Kasumi-1 (cell line): ENCODE data around the gene ADAM22.

Source experiments
- DNase-seq, 2 experiments: peaks; one replicate each; lab custom pipeline; 2025; lab: John Stamatoyannopoulos, UW

The ADAM22 gene

GRCh38 chr7:87948371-87948770 is 14.3 kb downstream of the ADAM22 start:
- no peak for DNase-seq

DNA sequence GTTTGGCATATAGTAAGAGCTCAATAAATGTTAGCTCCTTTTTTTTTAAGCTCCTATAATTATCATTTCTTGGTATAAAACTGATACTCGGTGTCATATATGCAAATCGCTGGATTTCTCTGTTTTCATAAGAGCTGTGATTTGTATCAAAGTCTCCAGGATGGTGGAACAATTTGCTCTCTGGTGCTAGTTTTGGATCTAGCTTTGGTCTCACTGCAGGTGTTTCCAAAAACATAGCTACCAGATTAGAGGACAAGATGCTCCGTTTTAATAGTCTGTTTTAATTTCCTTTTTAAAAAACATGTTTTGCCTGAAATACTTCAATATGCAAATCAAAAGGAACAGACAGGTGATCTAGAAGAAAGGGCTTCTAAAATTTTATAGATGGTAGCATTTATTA is 25.3 kb downstream of the ADAM22 start:
- no peak for DNase-seq

DNA sequence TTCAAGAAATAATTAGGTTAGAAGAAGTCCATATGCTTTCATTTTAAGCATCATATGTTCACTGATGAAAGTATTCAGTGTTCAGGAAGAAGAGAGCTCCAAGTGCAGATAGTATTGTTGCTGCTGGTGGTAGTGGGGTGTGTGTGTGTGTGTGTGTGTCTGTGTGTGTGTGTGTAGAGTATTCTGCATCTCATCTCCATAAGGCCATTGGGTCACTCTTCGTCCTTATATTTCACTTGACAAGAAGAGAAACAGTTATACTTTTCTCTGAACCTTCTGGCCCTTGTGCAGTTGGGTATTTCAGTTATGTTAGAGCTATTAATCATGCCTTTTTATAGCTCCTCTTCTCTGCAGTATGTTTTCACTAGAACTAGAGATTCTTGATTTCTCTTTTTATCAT is 26.2 kb downstream of the ADAM22 start:
- DNase-seq, result no peak

DNA sequence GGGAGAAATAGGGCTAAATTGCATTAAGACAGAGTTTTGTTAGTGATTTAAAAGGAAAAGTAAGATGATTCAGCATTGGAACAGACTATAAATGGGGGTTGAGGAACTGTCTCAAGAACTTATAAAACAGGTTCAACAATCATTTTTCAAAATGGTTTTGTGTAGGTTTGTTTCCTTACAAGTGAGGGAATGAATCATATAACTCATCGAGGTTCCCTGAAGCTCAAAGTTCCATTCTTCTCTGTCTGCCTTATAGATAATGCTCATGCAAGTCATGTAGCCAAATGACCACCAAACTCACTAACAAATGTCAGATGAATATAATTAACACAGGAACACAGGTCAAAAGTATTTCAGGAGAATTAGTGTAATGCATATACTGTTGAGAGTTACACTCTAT is 27.7 kb downstream of the ADAM22 start:
- no peak for DNase-seq

- no peak for DNase-seq
Measured at GRCh38 chr7:87966271-87966670, 32.2 kb downstream of the ADAM22 start.

DNA sequence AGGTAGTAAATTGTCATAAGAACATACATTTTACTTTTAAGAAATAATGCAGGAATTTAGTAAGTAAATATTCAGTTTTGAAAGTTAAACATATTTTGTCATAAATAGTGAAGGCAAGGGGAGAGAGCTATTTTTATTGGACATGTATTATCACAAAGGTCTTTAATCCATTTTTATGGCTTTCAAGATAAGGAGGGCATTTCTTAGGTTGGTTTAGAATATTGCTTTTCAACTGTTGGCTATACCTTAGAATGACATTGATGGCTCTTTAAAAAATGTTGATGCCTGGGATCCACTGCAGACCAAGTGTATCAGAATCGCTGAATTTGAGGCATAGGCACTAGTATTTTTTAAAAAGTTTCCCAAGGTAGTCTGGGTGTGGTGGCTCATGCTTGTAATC is 34.0 kb downstream of the ADAM22 start:
- no peak for DNase-seq

DNA sequence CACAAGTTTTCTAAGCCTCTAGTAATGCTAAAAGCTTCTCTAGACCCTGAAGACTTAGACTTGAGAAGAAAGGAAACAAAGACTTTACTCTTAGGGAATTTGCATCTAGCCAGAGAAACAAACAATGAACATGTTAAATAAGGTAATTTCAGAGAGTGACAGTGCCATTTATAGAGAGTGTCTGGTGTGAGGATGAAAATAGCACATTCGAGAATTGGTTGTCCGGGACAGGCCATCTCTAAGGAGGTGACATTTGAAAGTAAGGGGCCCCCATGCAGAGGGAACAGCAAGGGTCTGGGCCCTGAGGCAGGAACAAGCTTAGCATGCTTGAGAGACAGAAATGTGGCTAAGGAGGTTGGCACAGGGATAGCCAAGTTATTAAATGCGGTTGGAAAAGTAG is 48.1 kb downstream of the ADAM22 start:
- DNase-seq, result no peak

DNA sequence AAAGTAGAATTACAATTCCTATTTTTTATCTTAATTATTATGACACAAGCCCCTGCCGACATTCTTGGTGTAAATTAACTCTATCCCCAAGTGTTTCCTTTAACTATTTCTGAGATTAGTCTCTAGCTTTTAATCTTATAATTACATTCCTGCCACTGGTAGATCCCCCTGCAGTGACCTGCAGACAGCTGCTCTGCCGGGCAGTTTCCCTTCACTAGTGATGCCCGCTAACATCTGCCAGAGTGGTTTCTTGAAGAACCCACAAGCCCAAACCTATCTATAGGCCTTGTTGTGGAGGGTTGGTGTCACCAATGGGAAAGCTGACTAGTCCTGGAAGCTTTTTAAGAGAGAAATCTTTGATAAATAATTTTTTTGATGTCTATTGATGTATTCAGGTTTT is 50.0 kb downstream of the ADAM22 start:
- no peak for DNase-seq

DNA sequence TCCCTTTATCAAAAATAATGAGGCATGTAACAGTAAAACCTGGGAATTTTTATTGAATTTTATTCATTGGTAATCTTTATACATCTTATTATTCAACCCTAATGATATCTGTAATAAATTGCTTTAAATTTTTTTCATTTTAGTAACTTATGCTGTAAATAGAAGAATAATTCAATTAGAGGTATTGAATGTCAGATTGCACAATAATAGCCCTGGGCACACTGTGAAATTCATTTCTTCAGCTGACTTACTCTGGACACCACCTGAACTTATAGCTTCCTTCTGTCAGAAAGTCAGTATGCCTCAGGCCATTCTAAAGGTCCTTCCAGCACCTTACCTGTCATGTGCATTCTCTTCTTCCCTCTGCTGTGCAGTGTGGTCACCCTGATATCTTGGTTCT is 59.2 kb downstream of the ADAM22 start:
- DNase-seq, result no peak

DNA sequence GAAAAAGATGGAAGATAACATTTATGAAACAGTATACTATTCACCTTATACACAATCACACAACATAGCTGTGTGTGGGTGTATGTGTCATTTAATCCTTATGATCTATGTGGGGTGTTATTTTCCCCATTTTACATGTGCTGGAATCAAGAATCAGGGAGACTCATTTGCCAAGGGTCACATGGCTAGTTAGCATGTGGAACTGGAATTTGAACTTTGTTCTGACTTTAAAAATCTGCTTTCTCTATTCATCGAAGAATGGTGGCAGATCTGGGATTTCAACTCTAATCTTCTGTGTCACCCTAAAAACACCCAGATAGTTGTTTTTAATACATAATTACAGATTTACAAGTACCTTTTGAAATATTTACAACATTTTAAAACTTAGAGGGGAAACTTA is 65.2 kb downstream of the ADAM22 start:
- DNase-seq, result no peak

- DNase-seq, result no peak
Measured at GRCh38 chr7:88001744-88002530, 67.9 kb downstream of the ADAM22 start.

DNA sequence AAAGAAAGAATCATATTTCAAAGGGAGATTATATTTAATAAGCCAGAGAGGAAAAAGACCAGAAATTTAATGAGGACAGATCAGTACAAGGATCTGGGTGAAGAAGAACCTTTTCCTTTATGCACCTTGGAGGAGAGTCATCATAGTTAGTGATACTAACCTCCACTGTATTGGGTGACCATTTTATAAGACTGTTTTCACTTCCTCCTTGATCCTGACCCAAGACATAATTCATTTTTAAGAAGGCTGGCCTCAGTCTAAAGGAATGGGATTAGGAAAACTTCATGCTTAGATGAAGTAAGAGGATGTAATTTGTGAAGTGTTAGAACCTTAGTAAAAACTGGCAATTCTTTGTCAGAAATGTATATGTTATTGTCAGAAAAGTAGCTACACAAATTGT is 68.6 kb downstream of the ADAM22 start:
- no peak for DNase-seq

- no peak for DNase-seq
Measured at GRCh38 chr7:88003581-88003980, 69.5 kb downstream of the ADAM22 start.

DNA sequence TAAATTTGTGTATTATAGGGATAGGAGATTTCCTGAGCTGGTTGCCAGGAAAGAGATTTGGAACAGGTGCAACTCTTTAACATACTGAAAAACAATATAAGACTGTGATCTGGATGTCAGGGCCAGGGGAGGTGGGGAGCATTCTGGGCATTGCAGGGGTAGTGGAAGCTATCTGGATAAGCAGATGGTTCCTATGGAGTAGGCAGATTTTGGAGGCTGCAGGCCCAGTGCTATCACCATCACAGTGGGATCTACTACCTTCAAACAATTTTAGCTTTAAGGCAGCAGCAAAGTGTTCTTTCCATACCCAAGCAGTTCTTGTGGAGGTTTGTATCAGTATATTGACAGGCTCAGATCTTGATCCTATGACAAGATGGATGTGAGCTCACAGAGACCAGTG is 71.1 kb downstream of the ADAM22 start:
- DNase-seq, result no peak

GRCh38 chr7:88009651-88010050 is 75.6 kb downstream of the ADAM22 start:
- no peak for DNase-seq

DNA sequence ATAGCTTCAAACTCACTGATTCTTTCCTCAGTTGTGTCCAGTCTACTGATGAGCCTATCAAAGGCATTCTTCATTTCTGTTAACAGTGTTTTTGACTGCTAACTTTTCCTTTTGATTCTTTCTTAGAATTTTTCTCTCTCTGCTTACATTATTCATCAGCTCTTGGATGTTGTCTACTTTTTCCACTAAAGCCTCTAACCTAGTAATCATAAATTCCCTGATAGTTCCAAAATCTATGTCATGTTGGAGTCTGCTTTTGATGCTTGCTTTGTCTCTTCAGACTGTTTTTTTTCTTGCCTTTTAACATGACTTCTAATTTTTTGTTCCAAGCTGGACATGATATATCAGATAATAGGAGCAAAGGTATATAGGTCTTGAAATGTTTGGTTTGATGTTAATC is 78.0 kb downstream of the ADAM22 start:
- DNase-seq, result no peak

- DNase-seq, result no peak
Measured at GRCh38 chr7:88013981-88014380, 79.9 kb downstream of the ADAM22 start.

DNA sequence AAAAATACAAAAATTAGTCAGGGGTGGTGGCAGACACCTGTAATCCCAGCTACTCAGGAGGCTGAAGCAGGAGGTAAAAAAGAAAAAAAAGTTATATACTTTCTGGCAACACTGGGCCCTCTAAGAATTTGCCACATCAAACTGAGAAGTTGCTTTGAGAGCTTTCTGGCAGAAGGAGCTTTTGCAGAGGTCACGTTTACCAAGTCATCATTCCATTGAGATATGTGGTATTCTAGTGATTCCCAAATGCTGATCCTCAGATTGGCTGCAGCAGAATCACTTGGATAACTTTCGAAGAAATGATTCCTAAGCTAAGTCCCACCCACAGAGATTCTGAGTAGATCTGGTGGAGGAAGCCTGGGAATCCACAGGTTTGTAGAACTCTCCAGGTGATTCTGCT is 80.5 kb downstream of the ADAM22 start:
- DNase-seq, result no peak

GRCh38 chr7:88015309-88015708 is 81.3 kb downstream of the ADAM22 start:
- no peak for DNase-seq

GRCh38 chr7:88018501-88018900 is 84.5 kb downstream of the ADAM22 start:
- no peak for DNase-seq

- DNase-seq, result no peak
Measured at GRCh38 chr7:88020953-88021665, 87.1 kb downstream of the ADAM22 start.

DNA sequence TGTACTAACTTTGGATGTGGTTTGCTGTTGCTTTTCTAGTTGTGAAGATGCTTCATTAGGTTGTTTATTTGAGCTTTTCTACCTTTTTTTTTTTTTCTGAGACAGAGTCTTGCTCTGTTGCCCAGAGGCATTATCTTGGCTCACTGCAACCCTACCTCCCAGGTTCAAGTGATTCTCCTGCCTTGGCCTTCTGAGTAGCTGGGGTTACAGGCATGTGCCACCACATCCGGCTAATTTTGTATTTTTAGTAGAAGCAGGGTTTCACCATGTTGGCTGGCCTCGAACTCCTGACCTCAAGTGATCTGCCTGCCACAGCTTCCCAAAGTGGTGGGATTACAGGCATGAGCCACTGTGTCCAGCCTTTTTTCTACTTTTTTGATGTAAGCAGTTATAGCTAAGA is 93.7 kb downstream of the ADAM22 start:
- DNase-seq, result no peak

- DNase-seq, result no peak
Measured at GRCh38 chr7:88034083-88034695, 100.1 kb downstream of the ADAM22 start.
